Right ventricle myocardium superior (tissue), 1 donor: Measurements from ENCODE around the gene DIP2B. TPM values are rescaled to one million over a fixed set of nuclear protein-coding genes. Genes with fewer than 3 reads are reported as not detected.
"Not testable (repeated sequence)": the region's sequence is repeated elsewhere in the genome, so short reads cannot be mapped to it uniquely, and the experiment has no call there.

Source experiments
- ATAC-seq: fragments of 200-7000 bp; cut with Tn5 transposase; one replicate; pipeline ENCODE4 v1.9.1; 2020; ENCODE audit warnings: mild to moderate bottlenecking; ENCODE audit not compliant: poor library complexity
- DNase-seq: peaks from one replicate; pipeline ENCODE4 v3.0.0-alpha.2; 2020
- intact Hi-C: fragments of 100-400 bp; cut with DNase I; formaldehyde crosslinking; loops from one replicate; pipeline ENCODE4 v1.11.2; 2022
- total RNA-seq: library from RNA; stranded (reverse); fragmentation: NEBNext Ultra II Directional; extraction: Animal tissue kit (Norgen Biotek cat#: 25700); gene quantifications from one replicate; pipeline ENCODE4 v1.2.1, GENCODE V29; 2021
- donor health status: DM: no; HTN: yes; CAD: no; lungs with severe emphysema.

DIP2B gene
- total RNA-seq, 1 donor from 2014 or later = 10.1 TPM

GRCh38 chr12:50765095-50765911 lies 260.5 kb downstream of the DIP2B start:
- DNase-seq (no peak), ATAC-seq (peak; percentile 47)
- intact Hi-C loops = no loop called here

DNA sequence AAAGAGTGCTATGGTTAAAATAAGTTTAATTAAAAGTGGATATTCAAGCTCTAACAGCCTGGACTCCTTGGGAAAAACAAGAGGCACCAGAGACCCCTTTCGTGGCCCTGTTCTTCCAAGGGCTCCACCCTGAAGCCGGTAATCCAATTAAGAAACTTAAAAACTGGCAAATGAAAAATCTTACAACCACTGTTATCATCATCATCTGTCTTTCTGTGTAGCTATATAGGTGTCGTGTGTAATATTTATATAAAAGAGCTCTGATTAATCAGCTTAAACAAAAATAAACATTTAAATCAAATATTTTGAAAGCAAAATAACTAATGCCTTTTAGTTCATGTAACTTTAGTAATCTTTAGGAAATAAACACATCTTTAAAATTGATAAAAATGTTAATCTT lies 263.6 kb downstream of the DIP2B start:
- ATAC-seq = no peak
- no peak for DNase-seq
- intact Hi-C loops = no loop called here

DNA sequence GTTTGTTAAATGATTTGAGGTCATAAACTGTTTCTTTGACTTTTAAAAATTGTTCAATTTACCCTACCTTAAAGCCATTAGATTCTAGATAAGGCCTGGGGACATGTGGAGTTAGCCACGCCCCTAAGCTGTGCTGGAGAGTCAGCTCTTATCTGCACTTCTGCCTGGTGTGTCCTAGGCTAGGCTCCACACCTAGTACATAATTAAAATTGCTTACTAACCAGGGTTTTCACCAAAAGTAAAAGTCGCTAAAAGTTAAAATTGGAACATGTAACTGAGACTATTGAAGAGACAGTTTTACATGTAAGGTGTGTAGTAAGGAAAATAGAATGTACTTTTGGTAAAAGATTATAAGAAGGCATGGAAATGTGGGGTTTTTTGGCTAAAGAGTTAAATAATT lies 264.0 kb downstream of the DIP2B start:
- DNase-seq, intact Hi-C loops: not testable (repeated sequence)

GRCh38 chr12:50771409-50771808 lies 266.6 kb downstream of the DIP2B start:
- DNase-seq (no peak), ATAC-seq (no peak)
- intact Hi-C loops = no loop called here

More for the DNA sequence above, 264.0 kb downstream of the DIP2B start:
- ATAC-seq = not testable (repeated sequence)

DNA sequence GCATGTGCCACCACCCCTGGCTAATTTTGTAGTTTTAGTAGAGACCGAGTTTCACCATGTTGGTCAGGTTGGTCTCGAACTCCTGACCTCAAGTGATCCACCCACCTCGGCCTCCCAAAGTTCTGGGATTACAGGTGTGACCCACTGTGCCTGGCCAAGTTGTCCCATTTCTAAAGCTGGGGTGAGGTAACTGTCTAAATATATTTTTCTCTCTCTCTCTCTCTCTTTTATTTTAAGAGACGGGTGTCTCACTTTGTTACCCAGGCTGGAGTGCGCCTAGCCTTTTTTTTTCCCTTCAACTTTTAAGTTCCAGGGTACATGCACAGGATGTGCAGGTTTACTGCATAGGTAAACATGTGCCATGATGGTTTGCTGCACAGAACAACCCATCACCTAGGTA lies 267.7 kb downstream of the DIP2B start:
- DNase-seq = no peak
- no peak for ATAC-seq
- intact Hi-C loops = no loop called here

DNA sequence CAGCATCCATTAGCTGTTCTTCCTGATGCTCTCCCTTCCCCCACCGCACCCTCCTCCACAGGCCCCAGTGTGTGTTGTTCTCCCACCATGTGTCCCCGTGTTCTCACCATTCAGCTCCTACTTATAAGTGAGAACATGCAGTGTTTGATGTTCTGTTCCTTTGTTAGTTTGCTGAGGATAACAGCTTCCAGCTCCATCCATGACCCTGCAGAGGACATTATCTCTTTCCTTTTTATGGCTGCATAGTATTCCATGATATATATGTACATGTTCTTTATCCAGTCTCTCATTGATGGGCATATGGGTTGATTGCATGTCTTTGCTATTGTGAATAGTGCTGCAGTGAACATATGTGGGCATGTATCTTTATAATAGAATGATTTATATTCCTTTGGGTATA lies 268.1 kb downstream of the DIP2B start:
- intact Hi-C loops = no loop called here
- ATAC-seq (no peak), DNase-seq (no peak)

GRCh38 chr12:50775251-50775650 lies 270.5 kb downstream of the DIP2B start:
- no peak for ATAC-seq
- intact Hi-C loops = no loop called here
- no peak for DNase-seq

GRCh38 chr12:50776749-50777728 lies 272.3 kb downstream of the DIP2B start:
- DNase-seq (no peak), ATAC-seq (no peak)
- intact Hi-C loops = no loop called here

DNA sequence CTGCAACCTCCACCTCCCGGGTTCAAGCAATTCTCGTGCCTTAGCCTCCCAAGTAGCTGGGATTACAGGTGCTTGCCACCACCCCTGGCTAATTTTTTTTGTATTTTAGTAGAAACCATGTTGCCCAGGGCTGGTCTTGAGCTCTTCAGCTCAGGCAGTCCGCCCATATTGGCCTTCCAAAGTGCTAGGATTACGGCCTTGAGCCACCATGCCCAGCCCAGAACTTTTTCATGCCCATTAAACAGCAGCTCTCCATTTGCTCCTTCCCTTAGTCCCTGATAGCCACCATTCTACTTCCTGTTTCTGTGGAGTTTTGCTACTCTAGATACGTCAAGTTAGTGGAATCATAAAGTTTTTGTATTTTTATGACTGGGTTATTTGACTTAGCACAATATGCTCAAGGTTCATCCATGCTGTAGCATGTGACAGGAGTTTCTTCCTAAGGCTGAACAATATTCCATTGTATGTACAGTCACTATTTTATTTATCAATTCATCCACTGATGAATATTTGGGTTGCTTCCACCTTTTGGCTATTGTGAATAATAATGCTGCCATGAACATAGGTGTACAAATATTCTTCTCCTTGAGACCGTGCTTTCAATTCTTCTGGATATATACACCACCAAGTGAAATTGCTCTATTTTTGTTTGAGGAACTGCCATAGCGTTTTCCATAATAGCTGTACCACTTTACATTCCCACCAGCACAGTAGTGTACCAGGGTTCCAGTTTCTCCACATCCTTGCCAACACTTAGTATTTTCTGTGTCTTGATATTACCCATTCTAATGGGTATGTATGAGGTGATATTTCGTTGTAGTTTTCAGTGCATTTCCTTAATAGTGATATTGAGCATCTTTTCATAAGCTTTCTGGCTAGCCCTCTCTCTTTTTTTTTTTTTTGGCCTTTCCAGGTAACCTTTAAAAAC lies 274.1 kb downstream of the DIP2B start:
- intact Hi-C loops = no loop called here
- DNase-seq (no peak), ATAC-seq (no peak)

GRCh38 chr12:50780013-50780412 lies 275.2 kb downstream of the DIP2B start:
- DNase-seq (no peak), ATAC-seq (no peak)
- intact Hi-C loops = no loop called here

- no peak for DNase-seq
- ATAC-seq = no peak
- intact Hi-C loops = no loop called here
These were observed 279.7 kb downstream of the DIP2B start for GRCh38 chr12:50784501-50784900.

- DNase-seq = no peak
- ATAC-seq = no peak
- intact Hi-C loops = no loop called here
These were observed 280.7 kb downstream of the DIP2B start for GRCh38 chr12:50785406-50786001.

GRCh38 chr12:50786498-50787231 lies 281.9 kb downstream of the DIP2B start:
- DNase-seq = no peak
- no peak for ATAC-seq
- intact Hi-C loops = no loop called here

DNA sequence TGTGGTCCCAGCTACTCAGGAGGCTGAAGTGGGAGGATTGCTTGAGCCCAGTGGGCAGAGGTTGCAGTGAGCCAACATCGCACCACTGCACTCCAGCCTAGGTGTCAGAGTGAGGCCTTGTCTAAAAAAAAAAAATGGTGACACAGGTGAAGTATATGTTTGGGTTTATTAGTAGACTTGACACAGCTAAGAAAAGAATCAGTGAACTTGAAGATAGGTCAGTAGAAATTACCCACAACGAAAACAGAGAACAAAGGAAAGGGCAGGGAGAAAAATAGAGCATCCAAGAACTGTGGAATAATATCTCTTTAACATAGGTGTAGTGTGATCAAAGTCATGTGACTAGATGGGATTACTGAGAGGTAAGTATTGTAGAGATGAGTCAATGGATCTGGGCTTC lies 282.8 kb downstream of the DIP2B start:
- DNase-seq (no peak), ATAC-seq (no peak)
- intact Hi-C loops = no loop called here

DNA sequence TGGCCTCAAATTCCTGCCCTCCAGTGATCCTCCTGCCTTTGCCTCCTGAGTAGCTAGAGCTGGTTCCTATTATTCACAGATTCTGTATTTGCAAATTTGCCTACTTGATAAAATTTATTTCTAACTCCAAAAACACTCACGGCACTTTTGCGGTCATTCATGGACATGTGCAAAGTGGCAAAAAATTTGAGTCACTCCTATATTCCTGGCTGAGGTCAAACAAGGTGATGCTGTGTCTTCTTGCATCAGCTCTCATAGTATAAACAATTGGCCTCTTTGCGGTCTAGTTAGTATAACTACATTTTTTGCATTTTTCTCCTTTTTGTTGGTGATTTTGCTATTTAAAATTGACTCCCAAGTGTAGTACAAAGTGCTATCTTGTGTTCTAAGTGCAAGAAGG lies 283.8 kb downstream of the DIP2B start:
- intact Hi-C loops = no loop called here

DNA sequence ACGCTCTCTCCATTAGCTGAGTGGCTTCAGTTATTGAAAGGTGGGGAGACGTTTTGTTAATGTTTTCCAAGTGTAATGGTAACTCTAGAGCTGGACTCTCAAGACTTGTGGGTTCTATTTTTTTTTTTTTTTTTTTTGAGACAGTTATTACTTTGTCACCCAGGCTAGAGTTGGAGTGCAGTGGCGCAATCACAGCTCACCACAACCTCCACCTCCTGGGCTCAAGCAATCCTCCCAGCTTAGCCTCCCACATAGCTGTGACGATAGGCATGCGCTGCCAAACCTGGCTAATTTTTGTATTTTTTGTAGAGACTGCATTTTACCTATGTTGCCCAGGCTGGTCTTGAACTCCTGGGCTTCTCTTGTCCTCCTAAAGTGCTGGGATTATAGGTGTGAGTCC lies 285.3 kb downstream of the DIP2B start:
- intact Hi-C loops = no loop called here
- ATAC-seq = no peak

More for the DNA sequence above, 283.8 kb downstream of the DIP2B start:
- no peak for DNase-seq
- ATAC-seq = no peak

More for the DNA sequence above, 285.3 kb downstream of the DIP2B start:
- DNase-seq = no peak
